ENCODE data around the gene UBA5.

DNA sequence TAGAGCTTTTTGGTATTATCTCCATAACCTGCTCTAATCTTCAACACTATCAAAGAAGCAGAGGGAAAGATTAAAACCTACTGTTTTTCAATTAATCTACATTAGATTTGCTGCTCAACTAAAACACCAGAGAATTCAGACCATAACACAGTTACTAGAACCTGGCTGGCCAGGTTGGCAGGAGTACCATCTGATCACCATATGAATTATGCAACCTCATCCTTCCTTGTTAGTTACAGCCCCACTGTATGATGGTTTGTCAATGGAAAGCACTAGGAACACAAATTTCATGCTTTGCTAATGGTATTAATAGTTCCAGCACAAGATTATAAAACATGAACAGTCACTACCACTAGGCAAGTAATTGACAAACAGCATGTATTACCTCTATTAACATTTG is 56.2 kb downstream of the UBA5 start:
- TF ChIP-seq, protein P1, sequence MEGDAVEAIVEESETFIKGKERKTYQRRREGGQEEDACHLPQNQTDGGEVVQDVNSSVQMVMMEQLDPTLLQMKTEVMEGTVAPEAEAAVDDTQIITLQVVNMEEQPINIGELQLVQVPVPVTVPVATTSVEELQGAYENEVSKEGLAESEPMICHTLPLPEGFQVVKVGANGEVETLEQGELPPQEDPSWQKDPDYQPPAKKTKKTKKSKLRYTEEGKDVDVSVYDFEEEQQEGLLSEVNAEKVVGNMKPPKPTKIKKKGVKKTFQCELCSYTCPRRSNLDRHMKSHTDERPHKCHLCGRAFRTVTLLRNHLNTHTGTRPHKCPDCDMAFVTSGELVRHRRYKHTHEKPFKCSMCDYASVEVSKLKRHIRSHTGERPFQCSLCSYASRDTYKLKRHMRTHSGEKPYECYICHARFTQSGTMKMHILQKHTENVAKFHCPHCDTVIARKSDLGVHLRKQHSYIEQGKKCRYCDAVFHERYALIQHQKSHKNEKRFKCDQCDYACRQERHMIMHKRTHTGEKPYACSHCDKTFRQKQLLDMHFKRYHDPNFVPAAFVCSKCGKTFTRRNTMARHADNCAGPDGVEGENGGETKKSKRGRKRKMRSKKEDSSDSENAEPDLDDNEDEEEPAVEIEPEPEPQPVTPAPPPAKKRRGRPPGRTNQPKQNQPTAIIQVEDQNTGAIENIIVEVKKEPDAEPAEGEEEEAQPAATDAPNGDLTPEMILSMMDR (IDR thresholded peaks at IDR 0.05; ENCODE audit: low read length), result no peak
- no peak for TF ChIP-seq EZH2 (optimal IDR thresholded peaks at IDR 0.05; ENCODE audit: low read depth, low read length)
- no peak for TF ChIP-seq EZH2phosphoT487 (IDR thresholded peaks at IDR 0.05; ENCODE audit: low read length)
